HG03280 (cell line): ENCODE measurements around the gene SEC23A.
"Not testable (repeated sequence)": the region's sequence is repeated elsewhere in the genome, so short reads cannot be mapped to it uniquely, and the experiment has no call there.

ENCODE experiments used
- ATAC-seq: cut with Tn5 transposase; IDR thresholded peaks from one replicate; pipeline ENCODE4 v1.9.1; 2021; ENCODE audit warnings: mild to moderate bottlenecking, moderate library complexity; ENCODE audit not compliant: unreplicated experiment

Gene SEC23A

DNA sequence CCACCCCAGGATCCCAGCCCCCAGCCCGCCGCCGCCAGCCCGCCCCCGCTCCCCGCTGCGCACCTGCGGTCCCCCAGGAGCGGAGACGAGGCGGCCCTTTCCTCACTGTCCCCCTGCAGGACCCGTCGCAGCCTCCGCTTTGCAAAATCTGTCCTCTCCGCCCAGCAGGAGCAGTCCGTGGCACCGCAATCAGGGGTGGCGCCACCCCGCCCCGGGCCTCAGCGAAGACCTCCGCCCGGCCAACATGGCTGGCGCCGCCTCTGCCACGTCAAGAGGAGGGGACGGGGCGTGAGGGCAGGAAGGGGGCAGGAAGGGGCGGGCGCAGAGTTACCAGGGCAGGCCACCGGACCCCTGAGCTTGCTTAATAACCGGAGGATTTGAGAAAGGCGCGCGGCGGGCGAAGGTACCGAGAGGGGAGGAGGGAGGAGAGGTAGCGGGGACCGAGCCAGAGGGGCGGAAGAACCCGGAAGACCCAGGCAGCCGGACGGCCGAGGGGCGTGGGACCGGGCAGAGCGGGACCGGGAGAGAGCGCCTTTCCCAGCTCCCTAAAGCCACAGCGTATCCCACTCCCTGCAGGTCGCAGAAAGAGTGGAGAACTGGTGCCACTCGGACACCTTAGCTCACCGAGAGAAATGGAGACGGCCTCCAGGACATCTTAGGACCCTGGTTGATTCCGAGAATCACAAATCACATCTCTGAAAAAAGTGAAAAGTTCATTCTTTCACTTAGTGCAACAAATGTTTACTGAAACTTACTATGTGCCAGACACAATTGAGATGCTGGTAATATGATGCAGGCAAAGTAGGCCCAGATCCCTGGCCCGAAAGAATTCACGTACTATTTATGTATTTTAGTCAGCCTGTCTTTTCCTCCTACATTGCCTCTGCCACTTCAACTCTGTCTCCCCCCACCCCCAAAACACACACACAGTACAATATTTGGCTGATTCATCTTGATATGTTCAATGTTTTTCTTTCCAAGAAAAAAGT, at the start of gene SEC23A:
Gene SEC23A (minus strand): TSS at position 267 of the 989 bp plus-strand sequence. CDS start 7,117 bp downstream, outside the sequence.
- peak; percentile 89 for ATAC-seq

DNA sequence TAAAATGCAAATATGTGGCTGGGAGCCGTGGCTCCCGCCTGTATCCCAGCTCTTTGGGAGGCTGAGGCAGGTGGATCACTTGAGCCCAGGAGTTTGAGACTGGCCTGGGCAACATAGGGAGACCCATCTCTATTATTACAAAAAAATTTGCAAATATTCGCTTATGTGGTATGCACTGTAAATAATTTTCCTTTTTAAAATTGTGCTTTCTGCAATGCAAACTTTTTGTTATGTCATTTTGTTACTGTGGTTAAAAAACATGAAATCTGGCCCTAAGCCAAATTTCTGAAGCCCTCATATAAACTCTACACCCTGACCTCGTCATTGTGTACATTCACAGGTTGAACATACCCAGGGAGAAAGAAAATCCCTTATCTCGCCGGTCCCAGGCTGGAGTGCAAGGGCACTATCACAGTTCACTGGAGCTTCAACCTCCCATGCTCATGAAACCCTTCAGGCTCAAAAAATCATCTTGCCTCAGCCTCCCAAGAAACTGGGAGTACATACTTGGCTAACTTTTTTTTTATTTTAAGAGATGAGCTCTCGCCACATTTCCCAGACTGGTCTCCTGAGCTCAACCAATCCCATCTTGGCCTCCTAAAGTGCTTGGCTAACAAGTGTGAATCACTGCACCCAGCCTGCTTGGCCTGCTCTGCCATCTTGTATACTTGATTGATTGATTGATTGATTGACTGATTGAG, 42.4 kb upstream of the SEC23A start:
- no peak for ATAC-seq

DNA sequence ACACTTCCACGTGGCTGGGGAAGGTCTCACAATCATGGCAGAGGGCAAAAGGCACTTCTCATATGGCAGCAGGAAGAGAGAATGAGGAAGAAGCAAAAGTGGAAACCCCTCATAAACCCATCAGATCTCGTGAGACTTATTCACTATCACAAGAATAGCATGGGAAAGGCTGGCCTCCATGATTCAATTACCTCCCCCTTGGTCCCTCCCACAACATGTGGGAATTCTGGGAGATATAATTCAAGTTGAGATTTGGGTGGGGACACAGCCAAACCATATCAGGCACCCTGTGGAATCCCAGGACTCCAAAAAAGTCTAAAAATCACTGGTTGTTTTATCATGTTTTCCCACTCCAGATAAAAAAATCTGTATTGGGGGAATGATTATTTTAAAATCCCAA, 40.2 kb upstream of the SEC23A start:
- ATAC-seq: not testable (repeated sequence)

DNA sequence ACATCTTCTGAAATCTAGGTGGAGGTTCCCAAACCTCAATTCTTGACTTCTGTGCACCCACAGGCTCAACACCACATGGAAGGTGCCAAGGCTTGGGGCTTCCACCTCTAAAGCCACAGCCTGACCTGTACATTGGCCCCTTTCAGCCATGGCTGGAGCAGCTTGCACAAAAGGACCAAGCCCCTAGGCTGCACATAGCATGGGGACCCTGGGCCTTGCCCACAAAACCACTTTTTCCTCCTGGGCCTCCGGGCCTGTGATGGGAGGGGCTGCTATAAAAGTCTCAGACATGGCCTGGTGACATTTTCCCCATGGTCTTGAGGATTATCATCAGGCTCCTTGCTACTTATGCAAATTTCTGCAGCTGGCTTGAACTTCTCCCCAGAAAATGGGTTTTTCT, 38.6 kb upstream of the SEC23A start:
- not testable (repeated sequence) for ATAC-seq

DNA sequence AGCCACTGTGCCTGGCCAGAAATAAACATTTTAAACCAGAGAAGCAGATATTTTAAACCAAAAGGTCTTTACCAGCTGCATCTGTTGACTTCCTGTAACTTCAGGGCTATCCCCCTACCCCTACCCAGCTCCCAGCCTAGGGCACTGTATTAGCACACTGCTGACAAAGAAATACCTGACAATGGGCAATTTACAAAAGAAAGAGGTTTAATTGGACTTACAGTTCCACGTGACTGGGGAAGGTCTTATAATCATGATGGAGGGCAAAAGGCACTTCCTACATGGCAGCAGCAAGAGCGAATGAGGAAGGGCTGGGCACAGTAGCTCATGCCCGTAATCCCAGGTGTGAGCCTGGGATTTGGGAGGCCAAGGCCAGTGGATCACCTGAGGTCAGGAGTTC, 37.1 kb upstream of the SEC23A start:
- no peak for ATAC-seq

DNA sequence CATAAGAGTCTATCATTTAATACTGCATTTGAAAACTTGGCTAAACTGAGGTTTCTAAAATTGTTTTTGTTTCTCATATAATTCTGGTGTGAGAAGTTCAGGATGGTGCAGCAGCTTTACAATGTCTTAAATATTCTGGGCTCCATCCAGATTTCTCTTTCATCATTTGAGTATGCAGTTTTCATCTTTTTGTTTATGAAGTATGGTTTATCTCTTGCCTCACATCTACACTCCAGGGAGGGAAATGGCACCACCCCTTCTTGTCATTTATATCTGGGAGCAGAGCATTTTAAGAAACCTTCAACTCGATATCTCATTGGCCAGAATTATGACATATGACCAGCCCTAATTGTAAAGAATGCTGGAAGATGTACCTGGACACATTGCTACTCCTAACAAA, 35.4 kb upstream of the SEC23A start:
- no peak for ATAC-seq

DNA sequence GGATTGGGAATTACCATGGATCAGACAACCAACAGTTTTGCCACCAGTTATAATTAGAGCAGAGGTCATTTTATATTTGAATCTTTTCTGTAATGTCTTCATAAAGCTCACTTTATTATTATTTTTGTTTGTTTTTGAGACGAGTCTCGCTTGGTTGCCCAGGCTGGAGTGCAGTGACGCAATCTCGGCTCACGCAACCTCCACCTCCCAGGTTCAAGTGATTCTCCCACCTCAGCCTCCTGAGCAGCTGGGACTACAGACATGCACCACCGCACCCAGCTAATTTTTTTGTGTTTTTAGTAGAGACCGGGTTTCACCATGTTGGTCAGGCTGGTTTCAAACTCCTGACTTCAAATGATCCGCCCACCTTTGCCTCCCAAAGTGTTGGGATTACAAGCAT, 34.8 kb upstream of the SEC23A start:
- ATAC-seq: not testable (repeated sequence)

DNA sequence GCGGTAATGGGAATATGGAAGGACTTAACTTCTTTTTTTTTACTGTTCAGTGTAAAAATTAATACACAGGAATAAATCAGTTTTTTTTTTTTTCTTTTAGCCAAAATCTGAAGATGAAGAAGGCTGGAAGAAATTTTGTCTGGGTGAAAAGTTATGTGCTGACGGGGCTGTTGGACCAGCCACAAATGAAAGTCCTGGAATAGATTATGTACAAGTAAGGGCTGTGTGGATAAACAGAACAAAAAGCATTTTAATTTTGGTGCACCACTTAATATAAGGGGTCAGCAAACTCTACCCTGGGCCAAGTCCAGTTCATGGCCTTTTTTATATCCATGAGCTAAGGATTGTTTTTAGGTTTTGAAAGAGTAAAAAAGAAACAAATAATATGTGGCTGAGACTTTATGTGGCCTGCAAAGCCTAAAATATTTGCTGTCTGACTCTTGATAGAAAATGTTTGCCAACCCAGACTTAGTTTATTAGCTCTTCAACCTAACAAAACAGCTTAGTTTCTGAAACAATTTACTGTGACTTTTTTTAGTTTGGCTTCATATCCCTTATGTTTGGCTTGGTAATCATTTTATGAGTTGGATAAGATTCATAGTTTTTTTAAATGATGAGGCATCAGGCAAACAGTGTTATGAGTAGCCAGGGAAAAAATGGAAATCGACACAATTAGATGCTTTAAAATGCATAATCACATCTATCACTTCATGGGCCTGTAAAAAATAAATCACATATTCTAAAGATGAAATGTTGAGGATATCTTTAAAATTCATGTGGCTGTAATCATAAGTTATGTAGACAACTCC, 19.5 kb upstream of the SEC23A start:
- ATAC-seq: no peak

DNA sequence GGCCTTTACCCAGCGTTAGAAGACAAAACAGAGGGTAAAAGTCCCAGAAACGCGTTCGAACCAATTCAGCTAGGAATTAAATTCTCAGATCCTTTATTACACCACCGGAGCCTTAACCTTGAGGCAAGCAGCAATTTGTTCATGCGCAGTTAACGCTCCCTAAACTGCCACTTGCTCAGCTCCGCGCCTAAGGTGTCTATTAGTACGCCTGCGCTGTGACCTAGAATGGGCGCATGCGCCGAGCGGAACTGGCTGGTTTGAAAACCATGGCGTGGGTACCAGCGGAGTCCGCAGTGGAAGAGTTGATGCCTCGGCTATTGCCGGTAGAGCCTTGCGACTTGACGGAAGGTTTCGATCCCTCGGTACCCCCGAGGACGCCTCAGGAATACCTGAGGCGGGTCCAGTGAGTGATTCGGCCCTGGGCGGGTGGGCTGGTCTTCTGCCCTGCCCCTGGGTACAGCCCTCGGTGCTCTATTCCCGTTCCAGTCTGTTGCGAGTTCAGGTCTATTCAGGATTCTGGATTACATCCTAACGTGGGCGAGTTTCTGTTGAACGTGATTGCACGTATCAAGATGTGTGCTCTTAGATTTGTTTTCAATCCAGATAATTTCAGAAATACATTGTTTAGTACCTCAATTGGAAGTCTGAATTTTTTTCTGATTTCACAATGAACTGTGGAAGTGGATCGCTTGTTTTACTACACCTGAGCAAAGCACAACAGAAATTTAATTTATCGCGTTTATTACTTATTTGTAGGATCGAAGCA, 11.2 kb upstream of the SEC23A start, which contains the start of gene GEMIN2:
Gene GEMIN2 (plus strand): TSS at position 251 of the 766 bp plus-strand sequence. CDS start 16 bp downstream, at position 267.
- peak; percentile 79 for ATAC-seq

DNA sequence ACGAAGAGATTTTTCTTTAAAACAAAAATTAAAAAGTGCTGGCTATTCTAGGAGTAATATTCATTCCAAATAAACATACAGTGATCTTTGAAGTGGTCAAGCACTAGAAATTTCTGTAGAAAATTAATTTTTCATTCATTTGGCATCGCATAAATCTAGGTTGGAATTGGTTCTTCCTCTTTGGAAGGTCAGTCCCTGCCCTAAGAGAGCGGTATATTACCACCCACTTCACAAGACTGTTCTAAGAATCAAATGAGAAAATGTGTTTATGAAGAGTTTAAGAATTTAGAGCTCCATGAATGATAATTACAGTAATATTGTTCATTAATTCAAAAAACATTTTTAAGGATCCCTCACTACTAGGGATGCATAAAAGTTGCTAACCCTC, 10.6 kb upstream of the SEC23A start:
- no peak for ATAC-seq

DNA sequence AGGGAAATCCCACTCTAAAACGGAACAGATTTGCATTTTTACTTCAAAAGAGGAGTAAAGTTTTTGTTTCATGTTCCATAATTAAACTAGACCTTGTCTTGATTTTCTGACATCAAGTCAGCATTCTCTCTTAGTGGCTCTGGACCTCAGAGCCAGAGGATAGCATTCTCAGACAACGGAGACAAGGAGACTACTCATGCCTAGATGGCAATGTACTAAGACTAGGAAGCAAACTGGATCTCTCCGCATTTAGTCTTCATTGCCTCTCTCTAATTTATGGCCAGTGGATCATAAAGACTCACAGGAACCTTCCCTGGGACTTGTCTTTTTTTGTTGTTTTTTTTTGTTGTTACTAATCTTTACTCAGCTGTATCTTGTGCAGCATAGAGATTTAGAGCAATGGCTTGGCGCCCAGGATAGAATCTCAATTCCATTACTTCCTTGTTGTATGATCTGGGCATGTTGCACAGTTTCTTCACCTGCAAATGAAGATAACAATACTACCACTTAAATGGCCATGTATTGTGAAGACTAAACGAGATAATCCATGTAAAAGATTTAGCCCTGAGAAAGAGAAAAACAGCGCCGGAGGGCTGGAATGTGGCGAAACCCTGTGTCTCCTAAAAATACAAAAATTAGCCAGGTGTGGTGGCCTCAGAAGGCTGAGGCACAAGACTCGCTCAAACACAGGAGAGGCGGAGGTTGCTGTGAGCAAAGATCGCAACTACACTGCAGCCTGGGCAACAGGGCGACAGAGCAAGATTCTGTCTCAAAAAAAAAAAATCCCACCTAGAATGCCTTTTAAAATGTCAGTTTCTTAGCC, 7.1 kb upstream of the SEC23A start:
- ATAC-seq: no peak

DNA sequence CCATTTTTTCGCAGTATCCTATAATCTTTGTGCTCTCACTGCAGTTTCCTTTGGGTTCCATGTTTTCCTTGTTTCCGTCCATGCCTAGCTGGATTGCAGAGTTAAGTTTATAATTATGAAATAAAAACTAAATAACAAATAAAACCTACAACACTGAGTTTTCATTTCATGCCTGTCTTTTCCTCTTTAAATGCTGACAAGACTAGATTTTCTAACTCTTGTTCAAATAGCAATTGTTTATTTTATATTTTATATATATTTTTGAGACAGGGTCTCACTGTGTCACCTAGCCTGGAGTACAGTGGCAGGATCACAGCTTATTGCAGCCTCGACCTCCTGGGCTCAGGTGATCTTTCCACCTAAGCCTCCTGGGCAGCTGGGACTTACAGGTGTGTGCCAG, 5.8 kb upstream of the SEC23A start:
- no peak for ATAC-seq

DNA sequence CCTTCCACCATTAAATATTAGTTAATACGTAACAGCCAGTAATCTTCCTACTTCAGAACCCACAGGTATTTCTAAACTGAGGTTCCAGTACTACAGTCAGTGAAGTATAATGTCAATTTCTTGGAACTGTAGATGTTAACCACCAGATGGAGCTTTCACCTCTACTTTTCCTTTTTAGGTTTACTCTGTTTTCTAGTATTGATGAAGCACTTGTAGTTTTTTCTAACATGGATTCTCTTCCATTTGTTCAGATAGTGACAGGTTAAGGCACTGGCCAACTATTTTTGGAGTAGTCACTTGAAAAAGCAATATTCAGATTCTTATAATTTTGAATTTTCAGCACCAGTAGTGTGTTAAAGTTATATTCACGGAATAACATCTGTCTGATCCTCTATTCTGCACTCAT, 4.6 kb upstream of the SEC23A start:
- peak; percentile 27 for ATAC-seq

DNA sequence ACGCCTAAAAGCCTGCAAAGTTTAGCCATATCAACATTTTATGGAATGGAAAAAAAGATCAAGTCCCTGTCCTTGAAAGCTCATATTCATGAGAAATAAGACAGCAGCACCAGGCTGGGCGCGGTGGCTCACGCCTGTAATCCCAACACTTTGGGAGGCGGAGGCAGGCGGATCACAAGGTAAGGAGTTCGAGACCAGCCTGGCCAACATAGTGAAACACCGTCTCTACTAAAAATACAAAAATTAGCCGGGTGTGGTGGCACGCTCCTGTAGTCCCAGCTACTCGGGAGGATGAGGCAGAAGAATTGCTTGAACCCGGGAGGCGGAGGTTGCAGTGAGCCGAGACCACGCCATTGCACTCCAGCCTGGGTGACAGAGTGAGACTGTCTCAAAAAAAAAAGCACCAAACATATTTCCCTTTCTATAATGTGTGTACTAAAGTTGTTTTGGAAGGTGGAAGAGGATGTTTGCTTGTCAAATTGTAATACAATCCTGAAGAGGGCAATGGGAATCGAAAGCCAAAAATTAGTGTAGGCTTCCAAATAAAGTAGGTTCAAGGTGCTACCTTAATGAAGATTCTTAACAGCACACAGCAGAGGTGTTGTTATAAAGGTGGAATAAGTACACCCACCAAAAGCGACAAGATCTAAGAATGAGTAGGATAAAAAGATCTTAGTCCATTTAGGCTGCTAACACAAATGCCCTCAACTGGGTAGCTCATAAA, 1.2 kb upstream of the SEC23A start:
- not testable (repeated sequence) for ATAC-seq

DNA sequence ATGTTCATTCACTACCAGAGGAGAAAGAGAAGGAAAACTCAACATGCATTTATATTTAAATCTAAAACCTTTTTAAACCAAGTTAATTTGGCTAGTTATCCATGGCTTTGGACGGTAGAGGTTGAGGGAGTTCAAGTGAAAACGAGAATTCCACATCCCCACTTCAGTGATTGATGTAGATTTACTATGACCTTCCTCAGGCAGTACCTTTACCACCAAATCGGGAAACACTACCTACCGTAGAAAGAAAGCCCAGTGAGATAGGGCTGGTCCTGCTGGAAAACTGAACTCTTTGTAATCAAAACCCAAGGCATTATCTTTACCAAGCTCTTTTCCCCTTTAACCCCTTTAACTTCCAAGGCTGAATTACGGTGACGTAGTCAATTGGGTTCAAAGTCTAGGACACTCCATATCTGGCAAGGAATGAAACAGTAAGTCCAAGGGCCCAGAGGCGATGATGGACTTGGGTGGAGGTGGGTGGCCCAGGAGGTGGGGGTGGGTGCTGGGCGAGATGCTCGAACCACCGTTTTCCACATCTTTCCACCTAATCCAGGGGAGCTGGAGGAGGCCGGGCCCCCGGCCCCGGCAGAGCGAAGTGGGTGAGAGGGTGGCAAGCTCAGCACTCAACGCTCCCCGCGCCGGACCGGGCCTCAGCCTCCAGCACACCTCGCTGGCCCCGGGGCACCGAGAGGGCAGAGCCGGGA, 618 bp downstream of the SEC23A start:
- peak; percentile 20 for ATAC-seq

DNA sequence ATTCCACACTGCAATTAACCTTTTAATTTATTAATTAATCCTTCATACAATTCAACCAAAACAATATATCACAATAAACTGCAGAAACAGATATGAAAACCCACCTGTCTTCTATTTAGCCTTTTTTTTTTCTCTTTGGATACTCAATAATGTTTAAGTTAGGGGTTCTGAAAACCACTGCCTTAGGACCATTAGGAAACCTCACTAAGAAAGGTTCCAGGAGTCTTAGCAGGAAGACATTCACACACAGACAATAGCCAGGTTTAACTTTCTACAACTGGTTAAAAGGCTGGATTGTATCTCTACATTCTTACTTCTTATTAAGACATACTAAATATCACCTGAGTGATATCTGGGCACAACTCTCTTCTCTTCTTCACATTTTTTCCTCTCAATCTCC, 3.3 kb downstream of the SEC23A start:
- no peak for ATAC-seq

DNA sequence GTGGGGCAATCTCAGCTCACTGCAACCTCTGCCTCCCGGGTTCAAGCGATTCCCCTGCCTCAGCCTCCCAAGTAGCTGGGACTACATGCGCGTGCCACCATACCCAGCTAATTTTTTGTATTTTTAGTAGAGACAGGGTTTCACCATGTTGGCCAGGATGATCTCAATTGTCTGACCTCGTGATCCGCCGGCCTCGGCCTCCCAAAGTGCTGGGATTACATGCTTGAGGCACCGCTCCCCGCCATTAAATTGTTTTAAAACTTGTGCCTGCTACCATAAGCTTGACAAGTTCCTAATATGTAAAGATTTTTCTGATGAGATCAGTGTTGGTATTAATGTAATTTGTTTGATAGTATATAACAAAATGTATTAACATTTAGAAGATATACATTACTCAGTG, 3.8 kb downstream of the SEC23A start:
- ATAC-seq: not testable (repeated sequence)

DNA sequence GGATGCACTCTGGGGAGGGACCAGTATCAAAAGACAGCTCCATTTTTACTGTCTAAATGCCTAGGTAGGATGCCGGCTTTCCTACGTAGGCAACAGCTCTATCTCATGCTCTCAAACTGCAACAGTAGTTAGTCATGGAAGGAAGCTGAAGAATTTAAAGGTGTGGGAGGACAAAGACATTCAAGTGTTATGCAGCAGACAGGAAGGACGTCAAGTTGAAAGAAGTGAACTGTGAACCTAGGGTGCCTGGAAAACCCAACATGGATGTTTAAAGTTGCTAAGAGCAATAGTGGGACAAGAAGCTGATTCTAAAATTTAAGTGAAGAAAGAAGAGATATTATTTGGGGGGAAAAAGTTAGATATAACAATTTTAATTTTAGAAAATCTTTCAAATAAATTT, 5.9 kb downstream of the SEC23A start:
- ATAC-seq: no peak
